ENCODE results near the gene THSD4.
A peak's percentile ranks its signal among the peaks of the same experiment; 100 is the strongest.

The THSD4 gene

GRCh38 chr15:71301958-71302621 lies 186.8 kb downstream of the THSD4 start:
- TF ChIP-seq CTCF (conservative IDR thresholded peaks at IDR 0.05; ENCODE audit: control insufficient read depth, insufficient read depth, low read depth, low read length) = no peak
- H3K4me3 ChIP-seq (ENCODE audit: control insufficient read depth, low read depth, low read length) = no peak overlapping the region
- DNase-seq (ENCODE audit: low read depth) = peak; percentile 25

GRCh38 chr15:71302861-71303410 lies 187.7 kb downstream of the THSD4 start:
- no peak for TF ChIP-seq CTCF (conservative IDR thresholded peaks at IDR 0.05; ENCODE audit: control insufficient read depth, insufficient read depth, low read depth, low read length)
- peak; percentile 55 for DNase-seq (ENCODE audit: low read depth)
- H3K4me3 ChIP-seq (ENCODE audit: control insufficient read depth, low read depth, low read length) = no peak overlapping the region

- no peak overlapping the region for H3K4me3 ChIP-seq (ENCODE audit: control insufficient read depth, low read depth, low read length)
- no peak for DNase-seq (ENCODE audit: low read depth)
- TF ChIP-seq CTCF (conservative IDR thresholded peaks at IDR 0.05; ENCODE audit: control insufficient read depth, insufficient read depth, low read depth, low read length) = no peak
These were observed 188.7 kb downstream of the THSD4 start for GRCh38 chr15:71303977-71304376.

GRCh38 chr15:71304681-71305080 lies 189.4 kb downstream of the THSD4 start:
- no peak for TF ChIP-seq CTCF (conservative IDR thresholded peaks at IDR 0.05; ENCODE audit: control insufficient read depth, insufficient read depth, low read depth, low read length)
- H3K4me3 ChIP-seq (ENCODE audit: control insufficient read depth, low read depth, low read length) = no peak overlapping the region
- peak; percentile 65 for DNase-seq (ENCODE audit: low read depth)

GRCh38 chr15:71306538-71306937 lies 191.3 kb downstream of the THSD4 start:
- DNase-seq (ENCODE audit: low read depth) = no peak
- no peak for TF ChIP-seq CTCF (conservative IDR thresholded peaks at IDR 0.05; ENCODE audit: control insufficient read depth, insufficient read depth, low read depth, low read length)
- H3K4me3 ChIP-seq (ENCODE audit: control insufficient read depth, low read depth, low read length) = no peak overlapping the region

GRCh38 chr15:71312194-71312708 lies 197.0 kb downstream of the THSD4 start:
- no peak for DNase-seq (ENCODE audit: low read depth)
- no peak for TF ChIP-seq CTCF (conservative IDR thresholded peaks at IDR 0.05; ENCODE audit: control insufficient read depth, insufficient read depth, low read depth, low read length)

More at GRCh38 chr15:71312194-71312708, 197.0 kb downstream of the THSD4 start:
- H3K4me3 ChIP-seq (ENCODE audit: control insufficient read depth, low read depth, low read length) = no peak overlapping the region
